Measurements from ENCODE around the gene C20orf144. TPM values are rescaled to one million over a fixed set of nuclear protein-coding genes. Genes with fewer than 3 reads are reported as not detected.

The C20orf144 gene
- total and polyA plus RNA-seq, 9 of the 15 experiments (the other 6 are each of a cell fraction or from before 2014, with no cell fraction given) = 0.04 to 0.23 (median 0.11) TPM; not detected in 2

GRCh38 chr20:33655164-33655563 lies 7.0 kb upstream of the C20orf144 start:
- 67% methylated on average over 4 of the region's 4 CpGs for WGBS (ENCODE audit: insufficient coverage, low coverage, missing lambda C conversion rate)
- Histone ChIP-seq H3K9ac (ENCODE audit: insufficient read depth in 1 of 2, low read depth in 2 of 2, low read length in 2 of 2) (peak overlapping the region in 1 of 2 experiments; percentile 43; a peak in 1 of 4 replicates), H3K27ac (ENCODE audit: extremely low read depth, low read depth, low read length) (no peak overlapping the region), H3K9me1 (ENCODE audit: control insufficient read depth, insufficient read depth, low read length) (peaks cover under 1% of the 10 kb centered on the region), H2AFZ (ENCODE audit: low read depth, low read length) (no peak overlapping the region), H3K9me3 (replicated peaks; ENCODE audit: control insufficient read depth, insufficient read depth, low read depth, low read length) (no peaks in the 10 kb centered on the region), H4K20me1 (replicated peaks; ENCODE audit: control insufficient read depth, insufficient read depth, low read length) (peaks cover 18% of the 10 kb centered on the region; the same call in 1 of the 2 replicates), H3K36me3 (ENCODE audit: control insufficient read depth, insufficient read depth, low read length) (peaks cover 39% of the 10 kb centered on the region; the same call in 1 of the 3 replicates), H3K4me3 (no peak overlapping the region), H3K27me3 (ENCODE audit: control insufficient read depth in 2 of 2, insufficient read depth in 2 of 2, low read length in 2 of 2) (no peaks in the 10 kb centered on the region), H3K4me2 (ENCODE audit: insufficient read depth, low read length) (no peak overlapping the region), H3K79me2 (ENCODE audit: control insufficient read depth, insufficient read depth, low read length) (no peaks in the 10 kb centered on the region), H3K4me1 (replicated peaks in 1 of 2; ENCODE audit: control insufficient read depth in 2 of 2, insufficient read depth in 2 of 2, low read length in 2 of 2) (peaks cover 6 to 40% of the 10 kb centered on the region in 2 experiments; a peak in 3 of 5 replicates)
- POLR2A ChIA-PET = interaction anchor here (0.7 to 4.5 kb wide), 4 partner anchors 9 to 342 kb away, joined by 3 to 51 read pairs (median 4); partner anchors contain the start of gene ACTL10
- DNase-seq (ENCODE audit: extremely low read depth in 1 of 4, low spot score in 3 of 4) (no peak), ATAC-seq (no peak), FAIRE-seq (no peak)
- TF ChIP-seq MYNN (IDR thresholded peaks at IDR 0.05) (no peak), MYNN (CRISPR knock-in tag; IDR thresholded peaks at IDR 0.05) (no peak), ELK1 (CRISPR knock-in tag; IDR thresholded peaks at IDR 0.05) (no peak), NR2C1 (IDR thresholded peaks at IDR 0.05) (no peak), NR2C1 (tag; IDR thresholded peaks at IDR 0.05) (no peak), SRSF1 (IDR thresholded peaks at IDR 0.05; ENCODE audit: low read depth, low read length) (no peak), ZNF589 (CRISPR knock-in tag; IDR thresholded peaks at IDR 0.05; ENCODE audit: low read depth) (no peak), MECOM (CRISPR knock-in tag; IDR thresholded peaks at IDR 0.05) (no peak), PYGO2 (tag; IDR thresholded peaks at IDR 0.05) (no peak), ZNF586 (CRISPR knock-in tag; conservative IDR thresholded peaks at IDR 0.05) (no peak), SIRT6 (IDR thresholded peaks at IDR 0.05; ENCODE audit: low read depth, low read length) (no peak)
- intact Hi-C loops (cut with micrococcal nuclease) (no loop called here), in situ Hi-C loops (cut with MboI) (loop anchor here (10.0 kb wide), 1 partner anchor 240 kb away; no protein-coding TSS in a partner anchor)
- CTCF ChIA-PET (ENCODE audit: low intra/inter-chr PET ratio) = no interaction called here
- no TSS peak for BruUV-seq (replicated peaks)

All from K562 (cell line).